NCI-H526 (cell line): ENCODE measurements around the gene EZR.
"Not testable (repeated sequence)": the region's sequence is repeated elsewhere in the genome, so short reads cannot be mapped to it uniquely, and the experiment has no call there.

Experiments used
- DNase-seq, 2 experiments: peaks; one replicate each; lab custom pipeline; 2025; lab: John Stamatoyannopoulos, UW

The EZR gene

GRCh38 chr6:158841358-158841757, 22.2 kb upstream of the EZR start:
- DNase-seq: no peak

- DNase-seq: no peak
Observed at GRCh38 chr6:158840465-158840864, 21.3 kb upstream of the EZR start.

GRCh38 chr6:158839796-158840195, 20.6 kb upstream of the EZR start:
- DNase-seq: no peak

GRCh38 chr6:158838790-158839189, 19.6 kb upstream of the EZR start:
- not testable (repeated sequence) for DNase-seq

GRCh38 chr6:158837684-158838625, 18.8 kb upstream of the EZR start:
- no peak for DNase-seq

GRCh38 chr6:158836625-158837311, 17.6 kb upstream of the EZR start:
- no peak for DNase-seq

- no peak for DNase-seq
Observed at GRCh38 chr6:158835616-158836221, 16.6 kb upstream of the EZR start.

GRCh38 chr6:158834675-158835385, 15.7 kb upstream of the EZR start:
- no peak for DNase-seq

- DNase-seq: not testable (repeated sequence)
Observed at GRCh38 chr6:158832807-158833206, 13.6 kb upstream of the EZR start.

GRCh38 chr6:158832026-158832425, 12.9 kb upstream of the EZR start:
- DNase-seq: no peak

GRCh38 chr6:158831571-158831970, 12.4 kb upstream of the EZR start:
- no peak for DNase-seq

- DNase-seq: no peak
Observed at GRCh38 chr6:158830736-158831135, 11.6 kb upstream of the EZR start.

- DNase-seq: no peak
Observed at GRCh38 chr6:158828807-158829206, 9.6 kb upstream of the EZR start.

- DNase-seq: no peak
Observed at GRCh38 chr6:158826819-158827501, 7.8 kb upstream of the EZR start.

- no peak for DNase-seq
Observed at GRCh38 chr6:158825951-158826306, 6.8 kb upstream of the EZR start.

- DNase-seq: no peak
Observed at GRCh38 chr6:158825038-158825950, 6.1 kb upstream of the EZR start.

- not testable (repeated sequence) for DNase-seq
Observed at GRCh38 chr6:158823616-158824015, 4.4 kb upstream of the EZR start.

- DNase-seq: no peak
Observed at GRCh38 chr6:158819977-158820622, 932 bp upstream of the EZR start.

- DNase-seq: peak; percentile 42 to 82
Observed at GRCh38 chr6:158818581-158819212, 471 bp downstream of the EZR start.
